ENCODE data around the gene ACOT11.

Gene ACOT11

GRCh38 chr1:54559771-54560231, 11.8 kb downstream of the ACOT11 start:
- TF ChIP-seq PATZ1 (CRISPR knock-in tag; IDR thresholded peaks at IDR 0.05; ENCODE audit: borderline replicate concordance) = no peak
- TF ChIP-seq TOX (CRISPR knock-in tag; IDR thresholded peaks at IDR 0.05; ENCODE audit: borderline replicate concordance) = no peak
- no peak for TF ChIP-seq ZC3H10 (CRISPR knock-in tag; IDR thresholded peaks at IDR 0.05)
- no peak for TF ChIP-seq ZFP30 (CRISPR knock-in tag; IDR thresholded peaks at IDR 0.05)
- no peak for TF ChIP-seq ZNF565 (CRISPR knock-in tag; conservative IDR thresholded peaks at IDR 0.05; ENCODE audit: low read depth)
- TF ChIP-seq OSR1 (CRISPR knock-in tag; IDR thresholded peaks at IDR 0.05) = no peak
- TF ChIP-seq CSDC2 (CRISPR knock-in tag; IDR thresholded peaks at IDR 0.05) = no peak
- no peak for TF ChIP-seq RARB (CRISPR knock-in tag; IDR thresholded peaks at IDR 0.05)
- no peak for TF ChIP-seq BACH2 (CRISPR knock-in tag; IDR thresholded peaks at IDR 0.05; ENCODE audit: borderline replicate concordance)
- TF ChIP-seq CSRNP3 (CRISPR knock-in tag; IDR thresholded peaks at IDR 0.05) = no peak
- TF ChIP-seq ZNF8 (CRISPR knock-in tag; IDR thresholded peaks at IDR 0.05) = no peak
- TF ChIP-seq ARNTL (CRISPR knock-in tag; IDR thresholded peaks at IDR 0.05; ENCODE audit: borderline replicate concordance, low read depth) = no peak
- TF ChIP-seq GLIS3 (CRISPR knock-in tag; IDR thresholded peaks at IDR 0.05) = no peak
- TF ChIP-seq ESRRG (CRISPR knock-in tag; IDR thresholded peaks at IDR 0.05) = no peak
- no peak for TF ChIP-seq ISL1 (CRISPR knock-in tag; IDR thresholded peaks at IDR 0.05)
- TF ChIP-seq ZNF70 (CRISPR knock-in tag; IDR thresholded peaks at IDR 0.05) = no peak
- no peak for TF ChIP-seq ZFP3 (CRISPR knock-in tag; IDR thresholded peaks at IDR 0.05)
- TF ChIP-seq TCF4 (CRISPR knock-in tag; IDR thresholded peaks at IDR 0.05; ENCODE audit: borderline replicate concordance) = no peak
- no peak for TF ChIP-seq PPARA (CRISPR knock-in tag; IDR thresholded peaks at IDR 0.05; ENCODE audit: borderline replicate concordance)
- no peak for TF ChIP-seq SNAI2 (CRISPR knock-in tag; IDR thresholded peaks at IDR 0.05)
- peak; percentile 87 for ATAC-seq

GRCh38 chr1:54564312-54565112, 16.5 kb downstream of the ACOT11 start:
- TF ChIP-seq POU6F1 (CRISPR knock-in tag; IDR thresholded peaks at IDR 0.05; ENCODE audit: borderline replicate concordance, low read depth) (no peak), SNAI2 (CRISPR knock-in tag; IDR thresholded peaks at IDR 0.05) (no peak), ZNF8 (CRISPR knock-in tag; IDR thresholded peaks at IDR 0.05) (no peak), PATZ1 (CRISPR knock-in tag; IDR thresholded peaks at IDR 0.05; ENCODE audit: borderline replicate concordance) (no peak), CSRNP3 (CRISPR knock-in tag; IDR thresholded peaks at IDR 0.05) (no peak), OSR1 (CRISPR knock-in tag; IDR thresholded peaks at IDR 0.05) (no peak), TOX (CRISPR knock-in tag; IDR thresholded peaks at IDR 0.05; ENCODE audit: borderline replicate concordance) (no peak)
- no peak for ATAC-seq

GRCh38 chr1:54565113-54565501, 17.1 kb downstream of the ACOT11 start:
- no peak for ATAC-seq
- TF ChIP-seq ARNTL (CRISPR knock-in tag; IDR thresholded peaks at IDR 0.05; ENCODE audit: borderline replicate concordance, low read depth) (no peak), TCF4 (CRISPR knock-in tag; IDR thresholded peaks at IDR 0.05; ENCODE audit: borderline replicate concordance) (no peak), RARB (CRISPR knock-in tag; IDR thresholded peaks at IDR 0.05) (no peak), OSR1 (CRISPR knock-in tag; IDR thresholded peaks at IDR 0.05) (no peak), TSHZ2 (CRISPR knock-in tag; IDR thresholded peaks at IDR 0.05) (no peak), ZFP30 (CRISPR knock-in tag; IDR thresholded peaks at IDR 0.05) (no peak), BACH2 (CRISPR knock-in tag; IDR thresholded peaks at IDR 0.05; ENCODE audit: borderline replicate concordance) (no peak), TOX (CRISPR knock-in tag; IDR thresholded peaks at IDR 0.05; ENCODE audit: borderline replicate concordance) (no peak), PATZ1 (CRISPR knock-in tag; IDR thresholded peaks at IDR 0.05; ENCODE audit: borderline replicate concordance) (no peak), ZFP3 (CRISPR knock-in tag; IDR thresholded peaks at IDR 0.05) (no peak), ZNF565 (CRISPR knock-in tag; conservative IDR thresholded peaks at IDR 0.05; ENCODE audit: low read depth) (no peak)
